Stimulated activated CD4-positive, alpha-beta T cell treated with anti-CD3 and anti-CD28 coated beads, Interleukin-4, amount 100 ng/mL, for 48 hours (primary cell): Measurements from ENCODE around the gene TENT5C.

Experiments
- DNase-seq, 2 donors: peaks; one replicate each; pipeline ENCODE4 v3.0.0-alpha.2; 2020; ENCODE audit warnings: low read depth in 2 of 2

TENT5C gene

DNA sequence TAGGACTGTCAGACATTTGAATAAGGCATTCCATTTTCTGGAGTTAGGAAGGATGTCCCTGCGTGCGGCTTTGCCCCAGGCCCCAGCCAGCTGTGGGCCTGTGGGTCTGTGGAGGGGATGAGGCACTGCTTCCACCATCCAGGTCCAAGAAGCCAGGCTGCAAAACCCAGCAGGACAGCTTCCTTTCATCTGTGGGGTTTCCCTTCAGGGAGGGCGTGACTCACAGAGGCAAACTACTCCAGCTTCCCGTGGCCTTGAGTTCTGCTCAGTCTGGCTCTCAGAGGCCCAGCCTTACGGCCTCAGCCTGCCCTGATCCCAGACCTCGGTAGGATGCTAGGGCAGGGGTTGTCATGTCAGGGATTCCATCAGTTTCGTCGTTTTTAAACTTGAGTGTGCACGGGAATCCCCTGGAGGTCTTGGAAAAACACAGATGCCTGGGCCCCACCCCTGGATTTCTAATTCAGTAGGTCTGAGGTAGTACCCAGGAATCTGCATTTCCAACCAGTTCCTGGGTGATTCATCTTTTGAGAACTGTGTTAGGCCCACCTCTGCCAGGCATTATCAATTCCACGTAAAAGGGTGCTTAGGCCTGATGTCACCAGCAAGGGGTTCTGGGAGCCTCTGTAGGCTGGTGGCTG is 32.3 kb upstream of the TENT5C start:
- peak in 1 of 2 donors; percentile 8 for DNase-seq

DNA sequence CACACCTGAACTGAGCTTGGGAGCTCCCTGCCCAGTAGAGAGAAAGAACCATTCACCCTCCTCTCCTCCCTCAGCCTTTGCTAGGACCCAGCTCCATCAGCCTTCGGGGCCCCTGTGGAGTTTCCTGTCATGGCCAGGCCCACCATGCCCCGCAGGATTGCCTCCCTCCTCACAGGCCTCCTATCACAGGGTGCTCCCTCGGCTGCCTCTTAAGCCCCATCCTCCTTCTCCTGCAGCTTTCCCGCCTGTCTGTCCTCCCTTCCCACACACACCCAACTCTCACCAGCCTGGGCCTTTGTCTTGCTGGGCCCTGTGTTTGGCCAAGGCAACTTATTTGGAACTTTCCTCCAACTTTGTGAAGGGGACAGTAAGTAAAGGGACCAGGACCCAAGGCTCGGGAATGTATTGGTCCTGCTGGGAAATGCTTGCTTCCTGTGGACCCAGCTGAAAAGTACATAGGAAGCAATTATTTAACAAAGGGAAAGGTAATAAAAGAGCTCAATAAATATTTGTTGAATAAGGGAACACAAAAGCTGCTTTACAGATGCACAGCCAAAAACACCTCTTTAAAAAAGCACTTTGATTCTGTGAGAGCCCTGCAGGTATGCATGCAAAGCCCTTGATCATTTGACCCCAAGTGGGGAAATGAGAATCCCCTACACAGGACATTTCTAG is 31.6 kb upstream of the TENT5C start:
- no peak for DNase-seq

DNA sequence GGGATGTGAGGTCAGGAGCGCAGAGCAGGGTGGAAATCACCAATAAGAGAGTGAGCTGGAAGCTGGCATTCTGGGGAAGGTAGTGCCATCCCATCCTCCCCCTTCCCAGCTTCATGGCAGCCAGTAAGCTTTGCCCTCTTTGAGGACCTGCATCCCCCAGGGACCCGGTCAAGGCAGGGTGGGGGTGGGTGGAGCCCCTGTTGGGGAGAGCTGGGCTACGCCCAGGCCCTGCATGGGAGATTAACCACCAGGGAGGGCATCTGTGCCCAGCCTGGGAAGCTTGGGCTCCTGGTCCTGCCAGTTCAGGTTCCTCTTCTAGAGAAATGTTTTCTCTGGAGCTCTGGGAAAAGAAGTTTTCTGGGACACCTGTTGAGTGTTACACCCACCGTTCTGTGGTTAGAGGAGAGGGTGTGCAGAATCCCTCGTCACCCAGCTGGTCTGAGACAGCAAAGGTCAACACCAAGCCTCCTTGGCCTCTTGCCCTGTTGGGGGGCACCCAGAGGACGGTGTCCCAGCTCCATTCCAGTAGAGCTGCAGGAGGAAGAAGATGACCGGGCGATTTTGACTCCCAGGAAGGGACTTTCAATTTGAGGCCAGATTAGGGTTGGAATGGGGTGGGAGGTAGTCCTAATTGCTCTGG is 30.1 kb upstream of the TENT5C start:
- DNase-seq = no peak

DNA sequence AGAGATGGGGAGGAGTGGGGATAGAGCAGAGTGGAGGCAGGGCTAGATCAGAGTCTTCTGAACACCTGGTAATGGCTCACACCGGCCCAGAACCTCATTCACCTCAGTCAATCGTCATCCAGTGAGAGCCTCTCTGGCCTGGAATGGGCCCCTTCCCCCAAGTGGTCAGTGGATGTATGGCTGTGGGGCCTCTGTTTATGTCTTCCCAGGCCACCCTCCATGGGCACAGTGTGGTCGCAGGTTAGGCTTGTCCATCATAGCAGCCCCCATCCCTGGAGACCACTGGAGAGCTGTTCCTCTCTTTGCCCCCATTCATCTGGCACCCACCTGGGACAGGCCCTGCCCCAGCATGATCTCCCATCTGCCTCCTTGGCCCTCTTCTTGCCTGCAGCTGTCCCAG is 29.6 kb upstream of the TENT5C start:
- DNase-seq = no peak

DNA sequence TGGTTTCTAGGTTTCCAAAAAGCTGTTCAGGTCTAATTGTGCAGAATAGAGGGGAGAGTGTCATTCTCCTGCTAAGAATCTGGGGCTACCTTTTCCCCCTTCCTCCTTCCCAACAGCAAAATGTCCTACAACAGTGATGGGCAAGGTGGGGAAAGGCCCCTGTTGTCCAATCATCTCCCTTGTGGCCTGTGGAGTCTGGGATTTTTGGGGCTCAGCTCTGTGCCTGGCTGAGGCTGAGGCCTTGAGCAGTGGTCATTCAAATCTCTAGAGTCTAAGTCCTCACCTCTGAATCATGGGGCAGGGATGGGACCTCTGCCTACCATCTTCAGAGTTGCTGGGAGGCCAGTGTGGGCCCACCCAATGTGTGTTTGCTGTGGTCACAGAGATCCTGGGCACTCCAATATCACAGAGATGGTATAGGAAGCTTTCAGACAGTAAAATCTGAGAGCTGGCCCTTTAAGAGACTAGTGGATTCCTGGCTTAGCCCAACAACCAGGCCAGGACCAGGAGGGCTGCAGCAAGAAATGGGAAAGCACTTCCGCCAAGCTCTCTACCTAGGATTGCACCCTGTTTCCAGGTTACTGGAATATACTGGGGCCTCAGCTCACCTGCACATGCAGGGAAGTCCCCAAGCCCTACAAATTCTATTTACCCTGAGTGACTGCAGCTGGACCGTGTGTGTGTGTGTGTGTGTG is 28.5 kb upstream of the TENT5C start:
- no peak for DNase-seq

DNA sequence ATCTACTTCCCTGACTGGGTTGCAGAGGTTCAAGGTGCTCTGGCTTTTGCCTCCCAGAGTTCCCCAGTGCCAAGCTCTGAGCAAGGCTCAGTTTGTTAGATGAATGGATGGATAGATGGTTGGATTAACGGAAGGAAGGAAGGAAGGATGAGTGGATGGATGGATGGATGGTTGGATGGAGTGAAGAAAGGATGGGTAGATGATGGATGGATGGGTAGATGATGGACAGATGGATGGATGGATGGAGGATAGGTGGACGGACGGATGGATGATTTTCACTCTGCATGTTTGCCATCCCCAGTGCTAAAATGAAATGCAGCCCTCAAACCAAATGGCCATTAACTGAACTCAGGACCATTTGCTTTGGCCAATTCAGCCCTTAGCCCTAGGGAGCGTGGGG is 27.4 kb upstream of the TENT5C start:
- no peak for DNase-seq

DNA sequence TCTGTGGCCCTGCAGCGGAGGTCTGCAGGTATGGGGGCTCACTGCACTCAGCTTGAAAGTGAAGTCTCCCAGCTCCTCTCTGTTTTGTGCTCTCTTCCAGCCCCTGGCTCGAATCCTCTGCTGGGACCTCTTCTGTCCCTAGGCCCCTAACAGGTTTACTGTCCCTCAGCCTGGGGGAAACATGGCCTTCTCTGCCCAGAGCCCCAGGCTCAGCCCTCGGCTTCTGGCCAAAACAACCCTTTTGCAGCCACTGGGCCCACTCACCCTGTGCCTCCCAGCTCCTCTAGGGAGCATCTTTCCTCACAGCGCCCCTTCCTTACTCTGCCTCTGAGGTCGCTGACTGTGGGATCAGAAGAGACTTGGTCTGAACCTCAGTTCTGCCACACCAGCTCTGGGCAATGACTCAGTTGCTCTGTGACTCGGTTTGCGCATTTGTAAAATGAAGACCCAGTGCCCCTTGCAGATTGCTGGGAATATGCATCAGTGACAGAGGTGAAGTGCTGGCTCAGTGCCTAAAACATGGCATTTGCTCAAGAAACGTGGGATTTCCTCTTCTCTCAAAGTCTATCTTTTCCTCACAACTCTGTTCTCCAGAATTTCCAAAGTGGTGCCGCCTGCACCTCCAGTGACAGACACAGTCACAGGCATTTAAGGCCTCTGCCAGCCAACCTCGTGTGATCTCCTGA is 26.5 kb upstream of the TENT5C start:
- no peak for DNase-seq

DNA sequence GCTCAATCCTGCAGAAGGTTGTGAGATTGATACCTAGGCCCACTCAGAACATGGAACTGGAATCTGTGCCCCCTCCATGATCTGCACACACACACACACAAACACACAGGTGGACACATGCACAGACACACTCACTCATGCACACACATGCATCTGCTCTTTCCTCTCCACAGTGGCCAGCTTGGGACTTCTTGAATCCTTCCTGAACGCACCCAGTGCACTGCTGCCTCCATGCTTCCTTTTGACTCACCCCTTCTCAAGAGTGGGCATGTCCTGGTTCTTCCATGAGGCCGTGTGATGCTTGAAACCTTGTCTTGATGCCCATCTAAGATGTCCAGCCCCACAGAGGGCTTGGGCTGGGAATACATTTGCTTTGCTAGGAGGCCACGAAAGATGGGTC is 25.4 kb upstream of the TENT5C start:
- no peak for DNase-seq

DNA sequence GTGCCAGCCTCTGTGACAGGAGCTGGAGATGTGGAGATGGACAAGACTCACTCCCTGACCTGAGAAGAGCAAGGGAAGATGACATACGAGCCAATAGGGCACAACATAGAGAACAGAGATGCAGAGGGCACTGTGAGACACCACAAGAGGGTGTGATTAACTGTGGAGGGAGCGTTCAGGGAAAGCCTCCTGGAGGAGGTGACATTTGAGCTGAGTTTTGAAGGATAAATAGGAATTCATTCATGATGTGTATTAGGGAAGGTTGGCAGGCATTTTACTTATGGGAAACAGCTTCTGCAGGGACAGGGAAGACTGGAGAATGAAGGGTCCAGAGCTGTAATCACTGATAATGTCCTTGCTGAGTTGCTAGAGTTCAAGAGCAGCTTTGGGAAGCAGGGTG is 25.0 kb upstream of the TENT5C start:
- no peak for DNase-seq

DNA sequence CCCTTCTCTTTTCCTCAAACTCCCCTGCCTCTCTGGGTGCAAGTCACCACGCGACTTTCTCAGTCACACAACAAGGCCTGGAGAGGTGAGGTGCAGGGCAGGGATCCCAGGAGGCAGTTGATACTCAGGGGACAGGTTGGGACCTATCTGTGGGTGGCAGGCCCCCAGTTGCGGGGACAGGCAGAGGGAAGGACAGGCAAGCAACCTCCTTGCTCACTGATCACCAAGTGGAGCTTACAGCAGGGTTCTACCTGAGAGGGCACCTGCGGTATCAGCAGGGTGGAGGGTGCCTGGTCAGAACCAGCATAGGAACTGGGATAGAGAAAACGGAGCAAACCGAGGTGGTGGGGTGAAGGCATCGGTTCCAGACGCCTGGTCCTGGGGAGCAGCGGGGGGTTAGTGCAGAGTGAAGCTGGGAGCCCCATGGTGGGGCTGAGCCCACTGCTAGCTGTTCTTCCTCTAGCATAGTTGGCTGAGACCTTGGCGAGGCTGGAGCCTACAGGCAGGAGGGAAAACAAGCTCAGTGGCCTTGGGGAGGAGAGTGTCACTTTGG is 24.4 kb upstream of the TENT5C start:
- DNase-seq = no peak

DNA sequence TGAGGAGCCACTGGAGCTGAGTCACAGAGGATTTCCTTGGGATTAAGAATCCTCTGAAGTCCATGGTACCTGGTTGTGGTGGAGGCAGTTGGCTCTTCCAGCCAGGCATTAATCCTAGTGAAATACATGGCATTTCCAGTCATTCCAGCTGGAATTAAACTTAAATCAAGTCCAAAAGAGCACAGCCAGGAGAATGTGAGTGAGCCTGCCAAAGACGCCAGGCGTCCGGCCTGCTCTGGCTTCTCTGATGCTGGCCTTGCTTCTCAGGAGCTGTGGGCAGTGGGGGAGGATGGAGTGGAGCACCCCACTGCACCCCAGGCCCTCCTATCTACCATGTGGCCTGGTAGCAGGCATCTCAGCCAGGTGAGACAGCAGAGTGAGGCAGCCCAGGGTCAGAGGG is 23.4 kb upstream of the TENT5C start:
- DNase-seq = no peak

DNA sequence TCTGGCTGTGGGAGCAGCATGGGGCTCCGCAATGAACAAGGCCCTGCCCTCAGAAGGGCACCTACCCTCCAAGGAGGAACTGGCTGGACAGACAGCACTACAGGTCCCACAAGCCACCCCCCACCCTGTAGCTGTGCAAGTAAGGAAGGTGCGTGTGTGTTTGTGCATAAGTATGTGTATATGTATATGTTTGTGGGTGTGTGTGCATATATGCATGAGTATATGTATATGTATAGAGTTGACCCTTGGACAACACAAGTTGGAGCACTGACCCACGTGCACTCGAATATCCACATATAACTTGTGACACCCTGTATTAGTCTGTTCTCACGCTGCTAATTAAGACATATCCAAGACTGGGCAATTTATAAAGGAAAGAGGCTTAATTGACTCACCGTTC is 22.6 kb upstream of the TENT5C start:
- DNase-seq = no peak

DNA sequence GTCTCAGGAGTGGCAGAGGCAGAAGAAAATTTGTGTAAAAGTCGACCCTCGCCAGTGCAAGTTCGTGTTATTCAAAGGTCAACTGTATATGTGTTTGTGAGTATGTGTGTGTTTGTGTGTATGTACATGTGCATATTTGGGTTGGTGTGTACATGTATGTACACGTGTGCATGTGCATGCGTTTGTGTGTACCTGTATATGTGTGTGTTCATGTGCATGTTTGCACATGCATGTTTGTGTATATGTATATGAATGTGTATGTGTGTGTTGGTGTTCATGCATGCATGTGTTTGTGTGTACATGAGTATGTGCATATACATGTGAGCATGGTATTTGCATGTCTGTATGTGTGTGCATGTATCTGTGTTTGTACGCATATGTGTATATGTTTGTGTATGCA is 21.7 kb upstream of the TENT5C start:
- no peak for DNase-seq

DNA sequence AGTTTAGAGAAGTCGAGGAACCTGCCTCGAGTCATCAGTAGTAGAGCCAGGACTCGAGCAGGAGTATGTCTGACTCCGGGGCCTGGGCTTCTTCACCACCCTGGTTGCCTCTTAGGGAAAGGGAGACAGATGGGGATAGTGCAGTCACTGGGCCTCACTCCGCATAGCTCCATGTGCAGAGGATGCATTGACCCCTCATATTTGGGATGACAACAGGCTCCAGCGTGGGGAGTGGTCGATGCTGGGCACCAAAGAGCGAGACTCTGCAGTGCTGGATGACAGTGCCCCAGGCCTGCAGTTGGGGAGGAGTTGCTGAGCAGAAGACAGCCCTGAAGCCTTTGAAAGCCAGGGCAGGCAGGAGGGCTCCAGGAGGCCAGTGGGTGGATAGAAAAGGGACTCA is 20.8 kb upstream of the TENT5C start:
- no peak for DNase-seq

DNA sequence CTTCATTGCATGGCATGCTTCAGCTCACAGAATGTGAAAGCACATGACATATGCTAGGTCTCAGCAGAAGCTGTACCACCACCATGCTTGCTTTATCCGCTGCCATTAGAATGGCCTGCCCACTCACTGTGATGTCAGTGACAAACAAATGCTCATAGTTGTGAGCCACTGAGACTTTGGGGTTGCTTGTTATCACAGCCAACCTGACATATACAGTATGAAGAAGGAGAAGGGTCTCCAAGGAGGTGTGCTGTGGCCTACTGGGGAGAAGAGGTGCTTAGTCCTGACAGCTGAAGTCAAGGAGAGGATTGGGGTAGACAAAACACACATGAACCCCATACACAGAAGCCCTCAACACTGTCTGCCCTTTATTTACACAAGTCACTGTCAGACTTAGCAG is 19.5 kb upstream of the TENT5C start:
- no peak for DNase-seq

DNA sequence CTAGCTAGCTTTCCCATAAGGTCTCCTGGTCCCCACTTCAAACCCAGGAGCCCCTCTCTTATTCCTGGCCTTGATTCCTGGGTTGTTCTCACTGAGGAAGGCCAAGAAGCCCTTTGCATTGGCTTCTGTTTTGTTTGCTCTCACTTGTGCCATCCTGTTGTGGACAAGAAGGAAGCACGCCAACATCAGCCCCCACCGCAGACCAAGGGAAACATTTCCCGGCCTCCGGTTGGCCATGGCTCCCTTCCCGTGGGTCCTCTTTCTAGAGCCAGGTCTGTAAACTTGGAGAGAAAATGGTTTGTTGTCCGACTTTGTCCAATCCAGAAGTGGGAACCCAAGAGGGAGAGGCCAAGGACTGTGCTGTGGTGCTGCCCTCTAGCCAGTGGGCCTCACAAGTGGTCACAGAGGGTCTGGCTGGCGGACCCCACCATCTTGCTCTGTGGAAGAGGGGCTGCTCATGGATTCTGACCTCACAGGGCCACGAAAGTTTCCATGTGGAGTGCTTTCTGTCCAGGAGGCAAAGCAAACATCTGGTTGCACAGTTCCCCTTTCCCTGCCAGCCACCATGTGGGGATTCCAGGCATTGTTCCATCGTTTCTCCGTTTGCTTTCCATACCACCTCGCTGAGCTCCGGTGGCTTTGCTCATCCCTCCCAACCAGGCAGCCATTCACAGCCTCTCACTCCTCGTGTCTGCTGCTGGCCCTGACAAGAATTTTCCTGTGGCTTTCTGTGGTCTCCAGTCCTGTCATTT is 18.9 kb upstream of the TENT5C start:
- no peak for DNase-seq

DNA sequence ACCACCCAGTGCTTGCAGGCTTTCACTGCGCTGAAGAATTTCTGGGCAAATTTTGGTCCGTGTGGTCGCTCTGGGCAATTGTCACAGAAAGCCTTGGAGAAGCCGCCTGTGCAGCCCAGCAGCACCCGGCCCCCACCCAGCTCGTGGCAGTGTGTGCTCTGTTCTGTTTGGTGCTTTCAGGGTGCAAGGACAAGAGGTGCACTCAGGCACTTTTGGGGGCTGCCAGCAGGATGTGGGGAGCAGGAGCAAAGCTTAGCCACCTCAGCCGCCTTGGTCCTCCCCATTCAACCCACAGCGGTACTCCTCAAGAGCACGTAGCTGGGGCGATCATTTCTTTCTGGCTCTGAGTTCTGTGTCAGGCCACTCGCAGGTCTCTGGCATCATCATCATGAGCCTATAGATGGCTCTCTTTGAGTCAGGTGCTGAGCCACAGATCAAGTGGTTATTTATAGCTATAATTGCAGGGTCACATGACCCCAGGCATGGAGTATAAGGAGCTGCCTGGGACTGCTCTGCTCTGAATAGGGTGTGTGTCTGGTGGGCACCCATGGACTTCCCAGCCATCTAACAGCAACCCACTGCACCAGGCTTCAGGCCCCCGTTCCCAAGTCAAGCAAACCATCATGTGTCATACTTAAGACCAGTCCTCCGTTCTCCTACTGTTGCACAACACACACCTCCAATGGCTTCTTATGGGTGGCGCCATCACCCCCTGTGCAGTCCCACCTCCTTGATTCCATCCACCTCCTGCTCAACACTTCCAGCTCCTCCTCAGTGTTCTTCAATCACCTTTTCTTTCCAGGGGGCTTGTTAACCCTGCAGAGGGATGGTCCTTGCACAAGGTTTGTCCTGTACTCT is 18.1 kb upstream of the TENT5C start:
- no peak for DNase-seq

DNA sequence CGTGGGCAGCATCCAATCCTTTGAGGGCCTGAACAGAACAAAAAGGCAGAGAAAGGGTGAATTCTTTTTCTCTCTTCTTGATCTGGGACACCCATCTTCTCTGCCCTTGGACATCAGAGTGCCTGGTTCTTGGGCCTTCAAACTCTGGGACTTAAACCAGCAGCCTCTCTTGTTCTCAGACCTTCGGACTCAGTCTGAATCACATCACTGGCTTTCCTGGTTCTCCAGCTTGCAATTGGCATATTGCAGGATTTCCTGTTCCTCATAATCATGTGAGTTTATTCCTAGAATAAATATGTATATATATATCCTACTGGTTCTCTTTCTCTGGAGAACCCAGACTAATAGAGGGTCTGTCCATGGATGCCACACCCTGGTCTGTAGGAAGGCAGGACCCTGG is 16.3 kb upstream of the TENT5C start:
- DNase-seq = no peak

DNA sequence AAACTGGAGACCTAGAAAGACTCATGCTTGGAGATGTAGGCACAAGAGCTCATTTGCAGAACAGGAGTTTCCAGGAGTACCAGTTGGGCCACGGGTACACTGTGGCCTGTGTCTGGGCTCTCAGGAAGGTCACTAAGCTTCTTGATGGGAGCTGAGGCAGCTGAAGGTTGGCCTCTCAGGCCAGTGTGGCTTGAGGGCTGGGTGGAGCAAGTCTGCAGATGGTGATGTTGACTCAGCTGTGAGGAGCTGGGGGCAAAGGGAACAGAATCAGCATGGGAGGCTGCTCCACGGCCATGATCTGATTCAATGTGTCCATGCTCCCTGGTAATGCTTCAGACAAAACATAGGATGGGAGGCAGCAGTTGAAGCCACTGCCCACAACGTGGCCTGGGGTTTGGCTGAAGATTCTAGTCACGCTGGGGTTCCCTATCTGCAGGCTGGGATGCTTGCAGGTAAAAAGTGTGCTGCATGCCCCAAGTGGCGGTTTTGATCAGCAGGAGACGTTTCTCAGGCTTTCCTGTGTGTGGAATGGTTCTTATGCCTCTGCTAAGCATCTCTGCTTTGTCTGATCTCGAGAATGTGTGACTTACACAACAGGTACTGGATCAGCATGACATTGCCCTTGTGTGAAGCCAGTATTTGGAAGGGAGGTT is 15.4 kb upstream of the TENT5C start:
- no peak for DNase-seq

DNA sequence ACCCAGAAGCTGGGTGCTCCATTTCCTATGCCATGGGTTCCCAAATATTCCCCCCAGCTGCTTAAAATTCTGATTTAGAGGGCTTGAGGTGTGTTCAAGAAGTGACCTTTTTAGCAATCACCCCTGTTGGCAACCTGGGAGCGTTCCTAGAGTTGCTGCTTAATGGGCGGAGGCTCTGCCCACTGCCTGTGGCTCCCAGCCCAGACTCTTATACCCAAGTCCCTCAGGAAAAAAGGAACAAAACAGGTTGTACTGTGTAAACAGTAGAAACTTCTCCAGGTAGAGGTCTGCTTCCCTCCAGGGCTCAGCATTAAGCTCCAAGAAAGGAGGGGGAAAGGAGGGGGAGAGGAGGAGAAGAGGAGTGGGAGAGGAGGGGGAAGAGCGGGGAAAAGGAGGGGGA is 14.6 kb upstream of the TENT5C start:
- DNase-seq = no peak
